Renal cortex interstitium (tissue), 3 donors: ENCODE data around the gene PRSS53. TPM values are rescaled to one million over a fixed set of nuclear protein-coding genes. Genes with fewer than 3 reads are reported as not detected.

Experiments
- polyA plus RNA-seq, 3 donors: library from polyadenylated mRNA; unstranded; fragments of 120-200 nt; gene quantifications; one replicate each; pipeline ENCODE4 v1.2.1, GENCODE V29; 2013; ENCODE audit not compliant: insufficient read length in 3 of 3

PRSS53 gene
- polyA plus RNA-seq, 3 donors, result 0.89 to 1.8 (median 1.2) TPM

Other genes with a start within 250 kb of the PRSS53 start
- 10 to 100 TPM; 32.6 to 49.7 (median 41.6) TPM for gene BCL7C, start 194.9 kb downstream of the PRSS53 start, polyA plus RNA-seq
- gene CTF1, start 192.3 kb downstream of the PRSS53 start, polyA plus RNA-seq, result 1 to 10 TPM; 6.5 to 8.3 (median 7.8) TPM
- gene FBXL19, start 165.4 kb downstream of the PRSS53 start, polyA plus RNA-seq, result 10 to 100 TPM; 18.0 to 34.4 (median 32.4) TPM
- 10 to 100 TPM; 17.7 to 19.8 (median 19.1) TPM for gene ORAI3, start 139.9 kb downstream of the PRSS53 start, polyA plus RNA-seq
- 10 to 100 TPM; 17.3 to 19.7 (median 18.7) TPM for gene SETD1A, start 131.2 kb downstream of the PRSS53 start, polyA plus RNA-seq
- 10 to 100 TPM in 1 of 3 donors, 1 to 10 TPM in 2; 7.2 to 10.7 (median 7.7) TPM for gene HSD3B7, start 103.7 kb downstream of the PRSS53 start, polyA plus RNA-seq
- 1 to 10 TPM; 1.2 to 2.7 (median 1.6) TPM for gene STX1B, start 78.3 kb downstream of the PRSS53 start, polyA plus RNA-seq
- gene STX4, start 55.4 kb downstream of the PRSS53 start, polyA plus RNA-seq, result 10 to 100 TPM; 32.8 to 46.2 (median 39.5) TPM
- gene ZNF668, start 14.7 kb downstream of the PRSS53 start, polyA plus RNA-seq, result 1 to 10 TPM; 3.6 to 6.9 (median 5.4) TPM
- gene ZNF646, start 14.5 kb downstream of the PRSS53 start, polyA plus RNA-seq, result 10 to 100 TPM; 10.5 to 14.7 (median 14.0) TPM
- 10 to 100 TPM; 63.3 to 80.3 (median 73.5) TPM for gene VKORC1, start 5.9 kb upstream of the PRSS53 start, polyA plus RNA-seq
- 10 to 100 TPM; 29.5 to 44.1 (median 42.6) TPM for gene BCKDK, start 19.4 kb upstream of the PRSS53 start, polyA plus RNA-seq
- 10 to 100 TPM; 65.5 to 82.0 (median 69.7) TPM for gene KAT8, start 28.7 kb upstream of the PRSS53 start, polyA plus RNA-seq
- gene PRSS8, start 46.8 kb upstream of the PRSS53 start, polyA plus RNA-seq, result 10 to 100 TPM; 52.9 to 88.8 (median 62.3) TPM
- gene PRSS36, start 61.1 kb upstream of the PRSS53 start, polyA plus RNA-seq, result 1 to 10 TPM in 2 of 3 donors, under 1 TPM in 1; 0.78 to 1.6 (median 1.6) TPM
- 100 to 1,000 TPM; 736 to 808 (median 782) TPM for gene FUS, start 91.2 kb upstream of the PRSS53 start, polyA plus RNA-seq
- gene PYCARD, start 113.8 kb upstream of the PRSS53 start, polyA plus RNA-seq, result 10 to 100 TPM in 2 of 3 donors, 1 to 10 TPM in 1; 7.2 to 11.1 (median 10.9) TPM
- under 1 TPM; 0.09 to 0.18 (median 0.09) TPM for gene TRIM72, start 125.2 kb upstream of the PRSS53 start, polyA plus RNA-seq
- gene PYDC1, start 128.2 kb upstream of the PRSS53 start, polyA plus RNA-seq, result not detected
- gene ITGAM, start 171.0 kb upstream of the PRSS53 start, polyA plus RNA-seq, result 1 to 10 TPM; 1.9 to 2.1 (median 1.9) TPM